GM10248 (cell line): ENCODE measurements around the gene KIF5B.

Experiments used
- CTCF ChIA-PET: fragments of 300-600 bp; sonication (Branson Sonifier 250); formaldehyde crosslinking; extraction: SDS; loops from one replicate; lab custom pipeline; 2021; ENCODE audit warnings: antibody characterized with exemption; lab: Yijun Ruan, JAX
- POLR2A ChIA-PET: fragments of 350-650 bp; sonication (Branson Sonifier 250); formaldehyde crosslinking; extraction: SDS; loops from one replicate; lab custom pipeline; 2020; ENCODE audit warnings: antibody characterized with exemption; lab: Yijun Ruan, JAX
- DNase-seq: peaks from one replicate; pipeline ENCODE4 v3.0.0; 2012; ENCODE audit errors: extremely low spot score
- CTCF ChIP-seq: IDR thresholded peaks from 2 replicates; pipeline ENCODE4 v1.5.1; 2012; ENCODE audit warnings: mild to moderate bottlenecking, low read depth; ENCODE audit errors: extremely low read depth, missing control alignments, control extremely low read depth

The KIF5B gene

GRCh38 chr10:32095116-32095733, 39.0 kb upstream of the KIF5B start:
- TF ChIP-seq CTCF: no peak
- POLR2A ChIA-PET: no interaction called here
- CTCF ChIA-PET: no interaction called here
- no peak for DNase-seq

DNA sequence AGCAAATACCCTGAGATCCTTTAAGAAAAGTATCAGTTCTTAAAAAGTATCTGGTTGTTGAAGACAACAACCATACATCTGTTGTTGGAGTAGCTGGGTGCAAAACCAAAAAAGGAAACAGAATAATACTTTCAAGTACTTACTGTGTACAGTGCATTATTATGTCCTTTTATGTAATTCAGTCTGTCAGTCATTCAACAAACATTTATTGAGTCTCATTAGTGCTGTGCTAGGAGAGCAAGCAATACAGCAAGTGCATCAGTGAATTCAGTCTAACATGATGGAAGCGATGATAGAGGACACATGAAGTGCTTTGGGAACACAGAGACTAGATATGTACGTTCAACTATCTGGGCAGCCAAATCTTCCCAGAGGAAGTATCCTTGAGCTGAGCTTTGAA, 37.4 kb upstream of the KIF5B start:
- no peak for TF ChIP-seq CTCF
- POLR2A ChIA-PET: no interaction called here
- no peak for DNase-seq
- CTCF ChIA-PET: no interaction called here

DNA sequence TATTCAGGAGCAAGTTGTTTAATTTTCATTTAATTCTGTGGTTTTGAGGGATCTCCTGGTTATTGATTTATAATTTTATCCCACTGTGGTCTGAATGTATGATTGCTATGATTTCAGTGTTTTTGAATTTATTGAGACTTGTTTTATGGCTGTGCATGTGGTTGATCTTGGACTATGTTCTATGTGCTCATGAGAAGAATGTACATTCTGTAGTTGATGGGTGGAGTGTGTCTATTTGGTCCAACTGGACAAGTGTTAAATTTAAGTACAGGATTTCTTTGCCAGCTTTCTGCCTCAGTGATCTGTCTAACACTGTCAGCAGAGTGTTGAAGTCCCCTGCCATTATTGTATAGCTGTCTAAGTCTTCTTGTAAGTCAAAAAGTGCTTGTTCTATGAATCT, 34.8 kb upstream of the KIF5B start:
- no peak for TF ChIP-seq CTCF
- ChIA-PET POLR2A (no interaction called here), CTCF (no interaction called here)
- DNase-seq: no peak

DNA sequence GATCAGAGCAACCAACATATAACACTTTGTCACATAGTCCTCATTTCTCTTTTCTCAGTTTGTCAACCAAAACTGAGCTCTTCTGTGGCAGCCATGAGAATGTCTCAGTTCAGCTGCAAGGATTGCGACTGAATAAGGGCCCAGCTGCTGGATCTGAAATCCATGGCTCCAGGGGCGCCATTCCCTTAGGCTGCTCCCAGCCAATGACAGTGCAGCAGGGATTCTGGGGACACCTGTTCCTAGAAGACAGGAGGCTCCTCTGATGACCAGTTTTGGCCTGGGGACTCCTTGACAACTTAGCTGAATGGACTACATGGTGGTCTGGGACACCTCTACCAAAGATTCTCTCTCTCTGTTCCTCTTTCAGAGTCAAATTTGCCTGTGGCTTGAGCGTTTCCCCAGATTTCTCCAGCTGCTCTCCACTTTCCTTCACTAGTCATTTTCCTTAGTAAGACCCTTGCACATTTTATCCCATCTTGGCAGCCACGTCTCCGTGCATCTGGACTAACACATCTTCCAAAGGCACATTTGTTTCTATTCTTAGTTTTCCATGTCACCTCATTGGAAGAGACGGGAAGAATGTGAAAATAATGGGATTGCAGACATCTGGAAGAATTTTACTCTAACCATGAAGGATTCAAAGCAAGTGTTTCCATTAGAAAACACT, 28.1 kb upstream of the KIF5B start:
- ChIA-PET CTCF (interaction anchor here (1.9 kb wide), 1 partner anchor 10 kb away, joined by 6 read pairs; no protein-coding TSS in a partner anchor), POLR2A (no interaction called here)
- DNase-seq: no peak
- no peak for TF ChIP-seq CTCF

DNA sequence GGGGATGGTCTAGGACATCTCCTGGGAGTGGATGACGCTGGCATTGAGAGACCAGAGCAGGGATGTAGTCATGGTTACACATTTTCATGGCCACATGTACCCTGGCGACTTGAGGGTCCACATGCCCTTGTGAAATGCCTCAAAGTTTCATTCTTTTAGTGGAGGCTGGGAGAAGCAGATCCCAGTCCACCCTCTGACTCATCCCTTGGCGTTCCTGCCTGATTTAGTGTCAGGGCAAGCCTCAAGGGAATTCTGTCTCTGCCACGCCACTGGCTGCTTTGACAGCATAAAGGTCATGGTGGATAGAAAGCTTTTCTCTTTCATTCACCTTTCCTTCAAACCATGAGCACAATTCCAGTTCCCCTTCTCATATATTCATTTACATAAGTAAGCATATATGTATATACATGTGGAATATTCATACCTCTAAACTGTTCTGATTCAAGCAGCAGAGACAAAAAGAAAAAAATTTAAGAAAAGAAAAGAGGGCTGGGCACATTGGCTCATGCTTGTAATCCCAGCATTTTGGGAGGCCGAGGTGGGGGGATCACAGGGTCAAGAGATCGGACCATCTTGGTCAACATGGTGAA, 21.8 kb upstream of the KIF5B start:
- ChIA-PET CTCF (no interaction called here), POLR2A (no interaction called here)
- no peak for DNase-seq
- no peak for TF ChIP-seq CTCF

DNA sequence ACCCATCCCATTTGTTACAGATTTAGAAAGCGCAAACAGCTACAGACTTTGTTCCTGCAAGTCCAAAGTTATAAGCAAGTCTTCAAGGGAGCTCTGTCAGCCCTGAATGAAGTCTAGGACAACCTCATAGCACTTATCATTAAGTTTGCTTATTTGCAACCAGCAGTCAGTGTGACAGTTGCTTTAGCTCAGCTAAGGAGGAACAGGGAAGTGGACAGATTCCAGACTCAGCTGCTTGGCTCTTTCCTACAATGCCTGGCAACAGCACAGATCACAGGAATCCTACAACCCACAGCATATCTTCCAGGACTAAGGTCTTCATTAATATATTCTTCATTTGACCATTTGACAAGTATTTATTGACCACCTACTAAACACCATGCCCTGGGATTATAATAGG, 17.4 kb upstream of the KIF5B start:
- no peak for DNase-seq
- ChIA-PET POLR2A (no interaction called here), CTCF (interaction anchor here (2.5 kb wide), 1 partner anchor 10 kb away, joined by 6 read pairs; no protein-coding TSS in a partner anchor)
- TF ChIP-seq CTCF: no peak
